K562 (cell line): ENCODE data around the gene ZDHHC14. TPM values are rescaled to one million over a fixed set of nuclear protein-coding genes. Genes with fewer than 3 reads are reported as not detected.
A peak's percentile ranks its signal among the peaks of the same experiment; 100 is the strongest.

Experiments used
- BCL6 ChIP-seq: fragments of 250-450 bp; sonication (Bioruptor Pico); IDR thresholded peaks from 2 replicates; pipeline ENCODE4 v1.4.0; 2020
- ETS2 ChIP-seq: IDR thresholded peaks from 2 replicates; pipeline ENCODE4 v1.6.1; 2016; ENCODE audit warnings: borderline replicate concordance, missing genetic modification characterization, mild to moderate bottlenecking, moderate library complexity, missing compliant biosample characterization; ENCODE audit not compliant: poor library complexity, severe bottlenecking
- ETV1 ChIP-seq: fragments of 450-650 bp; conservative IDR thresholded peaks from 2 replicates; pipeline ENCODE4 v1.6.1; 2016; ENCODE audit warnings: missing genetic modification characterization, control low read depth, low read depth, missing compliant biosample characterization
- FOS ChIP-seq: IDR thresholded peaks from 3 replicates; pipeline ENCODE4 v1.6.1; 2011; ENCODE audit not compliant: insufficient read length; ENCODE audit errors: extremely low read depth
- FUS ChIP-seq: fragments of 200-400 bp; formaldehyde crosslinking; optimal IDR thresholded peaks from 2 replicates; pipeline ENCODE3; 2017; ENCODE audit warnings: low read depth, low read length
- HNRNPH1 ChIP-seq: fragments of 200-400 bp; formaldehyde crosslinking; optimal IDR thresholded peaks from 2 replicates; pipeline ENCODE3; 2017; ENCODE audit warnings: low read depth, mild to moderate bottlenecking, low read length, moderate library complexity
- KAT8 ChIP-seq: fragments of 450-650 bp; IDR thresholded peaks from 2 replicates; pipeline ENCODE4 v1.6.1; 2016; ENCODE audit warnings: low read depth, mild to moderate bottlenecking
- KLF10 ChIP-seq: fragments of 250-450 bp; sonication (Bioruptor Pico); IDR thresholded peaks from 2 replicates; pipeline ENCODE4 v1.6.1; 2021; ENCODE audit warnings: matching md5 sums
- MBD2 ChIP-seq: sonication (generic); IDR thresholded peaks from 2 replicates; pipeline ENCODE4 v1.6.1; 2016; ENCODE audit warnings: low read depth, borderline replicate concordance
- NONO ChIP-seq, 2 experiments: fragments of 200-400 bp in 1 of 2; fragments of 450-650 bp in 1 of 2; formaldehyde crosslinking in 1 of 2; IDR thresholded peaks; 2 replicates each; pipeline ENCODE4 v1.6.1; 2017; ENCODE audit warnings: low read depth in 2 of 2, mild to moderate bottlenecking in 2 of 2, moderate library complexity in 2 of 2, low read length in 1 of 2
- RHOXF2B ChIP-seq: fragments of 250-450 bp; sonication (Bioruptor Pico); conservative IDR thresholded peaks from 2 replicates; pipeline ENCODE4 v1.5.1; 2021
- SMARCA5 ChIP-seq: fragments of 450-650 bp; IDR thresholded peaks from 2 replicates; pipeline ENCODE4 v1.6.1; 2016
- STAT5B ChIP-seq: fragments of 250-450 bp; sonication (Bioruptor Pico); IDR thresholded peaks from 2 replicates; pipeline ENCODE4 v1.8.0; 2021; ENCODE audit warnings: mild to moderate bottlenecking, inconsistent platforms
- TAF15 ChIP-seq: fragments of 200-400 bp; formaldehyde crosslinking; IDR thresholded peaks from 2 replicates; pipeline ENCODE4 v1.6.1; 2017; ENCODE audit warnings: mild to moderate bottlenecking, low read depth, low read length, moderate library complexity
- U2AF1 ChIP-seq: fragments of 200-400 bp; formaldehyde crosslinking; optimal IDR thresholded peaks from 2 replicates; pipeline ENCODE3; 2017; ENCODE audit warnings: mild to moderate bottlenecking, low read depth, low read length, moderate library complexity
- YBX1 ChIP-seq: fragments of 450-650 bp; IDR thresholded peaks from 2 replicates; pipeline ENCODE4 v1.7.1; 2016; ENCODE audit warnings: mild to moderate bottlenecking
- ZFP1 ChIP-seq: fragments of 450-650 bp; formaldehyde crosslinking; IDR thresholded peaks from 2 replicates; pipeline ENCODE4 v1.4.0; 2020; ENCODE audit warnings: mild to moderate bottlenecking, mixed read lengths
- polyA plus RNA-seq, 8 experiments: library from polyadenylated mRNA; depleted of rRNA in 4 of 8; stranded (reverse) in 5 of 8; unstranded in 3 of 8; fragments of >200 nt; fragmentation: Nextera tagmentation in 2 of 8; fragmentation: Illumina TruSeq in 1 of 8; extraction: Ambion mirVana in 2 of 8; extraction: Trizol in 1 of 8; gene quantifications; 2 replicates each; pipeline versions ENCODE4 v1.2.1 to v1.2.3, GENCODE V29; 2011 to 2014; ENCODE audit warnings: inconsistent platforms in 1 of 8, missing spikeins in 1 of 8
- total RNA-seq, 7 experiments: library from RNA; depleted of rRNA in 6 of 7; stranded (reverse); fragments of >200 nt in 6 of 7; fragmentation: Illumina TruSeq in 2 of 7; extraction: Trizol in 2 of 7; gene quantifications; 2 replicates each; pipeline versions ENCODE4 v1.2.1 to v1.2.3, GENCODE V29; 2011 to 2021; ENCODE audit warnings: low replicate concordance in 1 of 7
- TF ChIP-seq, protein P1 (sequence below), 2 experiments: fragments of 450-650 bp; IDR thresholded peaks; 2 replicates each; pipeline ENCODE4 v1.6.1; 2018; ENCODE audit warnings: mild to moderate bottlenecking in 2 of 2, low read depth in 1 of 2; ENCODE audit not compliant: partially characterized antibody in 2 of 2
- TF ChIP-seq, protein P2 (sequence below): fragments of 250-450 bp; sonication (Bioruptor Pico); IDR thresholded peaks from 2 replicates; pipeline ENCODE4 v1.9.0; 2021; ENCODE audit warnings: mild to moderate bottlenecking, inconsistent platforms
- TF ChIP-seq, protein P3 (sequence below): IDR thresholded peaks from 2 replicates; pipeline ENCODE4 v1.6.1; 2016; ENCODE audit warnings: missing genetic modification characterization, missing compliant biosample characterization

ZDHHC14 gene
- total and polyA plus RNA-seq, 9 of the 15 experiments (the other 6 are each of a cell fraction or from before 2014, with no cell fraction given), result 0.92 to 23.1 (median 13.8) TPM

DNA sequence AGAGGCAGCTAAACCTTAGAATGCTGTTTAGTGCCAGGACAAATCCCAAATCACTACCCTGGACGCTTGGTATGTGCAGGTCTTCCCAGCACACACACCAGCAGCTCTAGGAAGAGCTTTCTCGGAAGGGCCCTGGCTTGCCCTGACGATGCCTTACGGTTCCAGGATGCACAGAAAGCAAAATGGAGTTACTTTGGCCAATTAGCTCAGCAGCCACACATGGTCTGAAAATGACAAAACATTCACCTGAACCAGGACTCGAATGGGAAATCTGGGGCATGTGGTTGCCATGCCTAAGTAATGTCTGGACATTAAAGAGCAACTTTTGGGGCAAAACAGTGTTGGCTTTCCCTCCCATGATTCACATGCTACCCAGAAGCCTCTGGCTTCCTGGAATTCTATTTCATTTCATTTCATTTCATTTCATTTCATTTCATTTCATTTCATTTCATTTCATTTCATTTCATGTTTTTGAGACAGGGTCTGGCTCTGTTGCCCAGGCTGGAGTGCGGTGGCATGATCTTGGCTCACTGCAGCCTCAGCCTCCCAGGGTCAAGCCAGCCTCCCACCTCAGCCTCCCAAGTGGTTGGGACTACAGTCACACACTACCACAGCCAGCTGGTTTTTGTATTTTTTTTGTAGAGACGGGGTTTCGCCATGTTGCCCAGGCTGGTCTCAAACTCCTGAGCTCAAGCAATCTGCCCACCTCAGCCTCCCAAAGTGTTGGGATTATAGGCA lies 153.3 kb downstream of the ZDHHC14 start (continued):
- TF ChIP-seq, protein P1, sequence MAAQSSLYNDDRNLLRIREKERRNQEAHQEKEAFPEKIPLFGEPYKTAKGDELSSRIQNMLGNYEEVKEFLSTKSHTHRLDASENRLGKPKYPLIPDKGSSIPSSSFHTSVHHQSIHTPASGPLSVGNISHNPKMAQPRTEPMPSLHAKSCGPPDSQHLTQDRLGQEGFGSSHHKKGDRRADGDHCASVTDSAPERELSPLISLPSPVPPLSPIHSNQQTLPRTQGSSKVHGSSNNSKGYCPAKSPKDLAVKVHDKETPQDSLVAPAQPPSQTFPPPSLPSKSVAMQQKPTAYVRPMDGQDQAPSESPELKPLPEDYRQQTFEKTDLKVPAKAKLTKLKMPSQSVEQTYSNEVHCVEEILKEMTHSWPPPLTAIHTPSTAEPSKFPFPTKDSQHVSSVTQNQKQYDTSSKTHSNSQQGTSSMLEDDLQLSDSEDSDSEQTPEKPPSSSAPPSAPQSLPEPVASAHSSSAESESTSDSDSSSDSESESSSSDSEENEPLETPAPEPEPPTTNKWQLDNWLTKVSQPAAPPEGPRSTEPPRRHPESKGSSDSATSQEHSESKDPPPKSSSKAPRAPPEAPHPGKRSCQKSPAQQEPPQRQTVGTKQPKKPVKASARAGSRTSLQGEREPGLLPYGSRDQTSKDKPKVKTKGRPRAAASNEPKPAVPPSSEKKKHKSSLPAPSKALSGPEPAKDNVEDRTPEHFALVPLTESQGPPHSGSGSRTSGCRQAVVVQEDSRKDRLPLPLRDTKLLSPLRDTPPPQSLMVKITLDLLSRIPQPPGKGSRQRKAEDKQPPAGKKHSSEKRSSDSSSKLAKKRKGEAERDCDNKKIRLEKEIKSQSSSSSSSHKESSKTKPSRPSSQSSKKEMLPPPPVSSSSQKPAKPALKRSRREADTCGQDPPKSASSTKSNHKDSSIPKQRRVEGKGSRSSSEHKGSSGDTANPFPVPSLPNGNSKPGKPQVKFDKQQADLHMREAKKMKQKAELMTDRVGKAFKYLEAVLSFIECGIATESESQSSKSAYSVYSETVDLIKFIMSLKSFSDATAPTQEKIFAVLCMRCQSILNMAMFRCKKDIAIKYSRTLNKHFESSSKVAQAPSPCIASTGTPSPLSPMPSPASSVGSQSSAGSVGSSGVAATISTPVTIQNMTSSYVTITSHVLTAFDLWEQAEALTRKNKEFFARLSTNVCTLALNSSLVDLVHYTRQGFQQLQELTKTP (IDR thresholded peaks at IDR 0.05; ENCODE audit: low read depth in 1 of 2, partially characterized antibody in 2 of 2), result no peak
- TF ChIP-seq, protein P2, sequence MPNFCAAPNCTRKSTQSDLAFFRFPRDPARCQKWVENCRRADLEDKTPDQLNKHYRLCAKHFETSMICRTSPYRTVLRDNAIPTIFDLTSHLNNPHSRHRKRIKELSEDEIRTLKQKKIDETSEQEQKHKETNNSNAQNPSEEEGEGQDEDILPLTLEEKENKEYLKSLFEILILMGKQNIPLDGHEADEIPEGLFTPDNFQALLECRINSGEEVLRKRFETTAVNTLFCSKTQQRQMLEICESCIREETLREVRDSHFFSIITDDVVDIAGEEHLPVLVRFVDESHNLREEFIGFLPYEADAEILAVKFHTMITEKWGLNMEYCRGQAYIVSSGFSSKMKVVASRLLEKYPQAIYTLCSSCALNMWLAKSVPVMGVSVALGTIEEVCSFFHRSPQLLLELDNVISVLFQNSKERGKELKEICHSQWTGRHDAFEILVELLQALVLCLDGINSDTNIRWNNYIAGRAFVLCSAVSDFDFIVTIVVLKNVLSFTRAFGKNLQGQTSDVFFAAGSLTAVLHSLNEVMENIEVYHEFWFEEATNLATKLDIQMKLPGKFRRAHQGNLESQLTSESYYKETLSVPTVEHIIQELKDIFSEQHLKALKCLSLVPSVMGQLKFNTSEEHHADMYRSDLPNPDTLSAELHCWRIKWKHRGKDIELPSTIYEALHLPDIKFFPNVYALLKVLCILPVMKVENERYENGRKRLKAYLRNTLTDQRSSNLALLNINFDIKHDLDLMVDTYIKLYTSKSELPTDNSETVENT (CRISPR knock-in tag), result no peak
- TF ChIP-seq SMARCA5 (no peak), MBD2 (no peak), FOS (no peak), U2AF1 (no peak), ETS2 (tag) (peak; percentile 28), STAT5B (CRISPR knock-in tag) (no peak), FUS (no peak), HNRNPH1 (no peak), BCL6 (CRISPR knock-in tag) (peak; percentile 43; the same call in 1 of the 2 replicates), KLF10 (CRISPR knock-in tag) (no peak), TAF15 (no peak), RHOXF2B (CRISPR knock-in tag) (no peak), NONO (IDR thresholded peaks at IDR 0.05; ENCODE audit: low read depth in 2 of 2, low read length in 1 of 2) (no peak), ZFP1 (no peak), KAT8 (no peak), YBX1 (no peak), ETV1 (tag) (0 out of 2 replicates have a peak, but pooled peaks have one; percentile 17)
- TF ChIP-seq, protein P3, sequence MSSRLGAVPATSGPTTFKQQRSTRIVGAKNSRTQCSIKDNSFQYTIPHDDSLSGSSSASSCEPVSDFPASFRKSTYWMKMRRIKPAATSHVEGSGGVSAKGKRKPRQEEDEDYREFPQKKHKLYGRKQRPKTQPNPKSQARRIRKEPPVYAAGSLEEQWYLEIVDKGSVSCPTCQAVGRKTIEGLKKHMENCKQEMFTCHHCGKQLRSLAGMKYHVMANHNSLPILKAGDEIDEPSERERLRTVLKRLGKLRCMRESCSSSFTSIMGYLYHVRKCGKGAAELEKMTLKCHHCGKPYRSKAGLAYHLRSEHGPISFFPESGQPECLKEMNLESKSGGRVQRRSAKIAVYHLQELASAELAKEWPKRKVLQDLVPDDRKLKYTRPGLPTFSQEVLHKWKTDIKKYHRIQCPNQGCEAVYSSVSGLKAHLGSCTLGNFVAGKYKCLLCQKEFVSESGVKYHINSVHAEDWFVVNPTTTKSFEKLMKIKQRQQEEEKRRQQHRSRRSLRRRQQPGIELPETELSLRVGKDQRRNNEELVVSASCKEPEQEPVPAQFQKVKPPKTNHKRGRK (tag), result no peak
